MM.1S (cell line): ENCODE measurements around the gene KCNH4.

Experiments
- DNase-seq: peaks from one replicate; pipeline ENCODE4 v3.0.0-alpha.2; 2015
- H2AFZ ChIP-seq: fragments of 300-600 bp; sonication (generic); 2 replicates; pipeline ENCODE4 v1.6.0; 2016; ENCODE audit warnings: antibody characterized with exemption, low read length
- H3F3A ChIP-seq: fragments of 300-600 bp; sonication (generic); 2 replicates; pipeline ENCODE4 v1.6.1; 2016; ENCODE audit warnings: mild to moderate bottlenecking, antibody characterized with exemption, low read length, moderate library complexity, mixed read lengths; ENCODE audit not compliant: insufficient read depth
- H3K27ac ChIP-seq: fragments of 300-600 bp; sonication (generic); 2 replicates; pipeline ENCODE4 v1.5.1; 2016; ENCODE audit warnings: mild to moderate bottlenecking, low read length
- H3K27me3 ChIP-seq: fragments of 300-600 bp; sonication (generic); replicated peaks from 2 replicates; pipeline ENCODE4 v1.6.0; 2016; ENCODE audit warnings: low read length; ENCODE audit not compliant: insufficient read depth
- H3K36me3 ChIP-seq: fragments of 300-600 bp; sonication (generic); replicated peaks from 2 replicates; pipeline ENCODE4 v1.6.1; 2016; ENCODE audit warnings: mild to moderate bottlenecking, low read length, mixed read lengths; ENCODE audit not compliant: insufficient read depth
- H3K4me1 ChIP-seq: fragments of 300-600 bp; sonication (generic); 2 replicates; pipeline ENCODE4 v1.6.1; 2016; ENCODE audit warnings: low read length, mixed read lengths
- H3K4me2 ChIP-seq: fragments of 300-600 bp; sonication (generic); 2 replicates; pipeline ENCODE4 v1.6.0; 2016; ENCODE audit warnings: low read depth, low read length
- H3K4me3 ChIP-seq: fragments of 300-600 bp; sonication (generic); 2 replicates; pipeline ENCODE4 v1.5.1; 2016; ENCODE audit warnings: low read length, mixed read lengths
- H3K79me2 ChIP-seq: fragments of 300-600 bp; sonication (generic); 2 replicates; pipeline ENCODE4 v1.6.1; 2016; ENCODE audit warnings: mixed run types, low read length, mixed read lengths
- H3K9ac ChIP-seq: fragments of 300-600 bp; sonication (generic); 2 replicates; pipeline ENCODE4 v1.6.1; 2016; ENCODE audit warnings: low read length, mixed read lengths
- H3K9me2 ChIP-seq: fragments of 300-600 bp; sonication (generic); replicated peaks from 2 replicates; pipeline ENCODE4 v1.6.1; 2016; ENCODE audit warnings: mild to moderate bottlenecking, low read length, mixed read lengths; ENCODE audit not compliant: insufficient read depth
- H3K9me3 ChIP-seq: fragments of 300-600 bp; sonication (generic); replicated peaks from 2 replicates; pipeline ENCODE4 v1.6.1; 2016; ENCODE audit warnings: mild to moderate bottlenecking, low read length, mixed read lengths; ENCODE audit not compliant: insufficient read depth
- H4K20me1 ChIP-seq: fragments of 300-600 bp; sonication (generic); 2 replicates; pipeline ENCODE4 v1.6.1; 2016; ENCODE audit warnings: mild to moderate bottlenecking, low read length, moderate library complexity, mixed read lengths; ENCODE audit not compliant: insufficient read depth
- CTCF ChIP-seq: fragments of 300-600 bp; sonication (generic); IDR thresholded peaks from 2 replicates; pipeline ENCODE4 v1.5.1; 2016; ENCODE audit warnings: antibody characterized with exemption, low read length, mixed read lengths
- EZH2 ChIP-seq: fragments of 300-600 bp; sonication (generic); optimal IDR thresholded peaks from 2 replicates; pipeline ENCODE3; 2017; ENCODE audit warnings: low read depth, mild to moderate bottlenecking, antibody characterized with exemption, low read length, mixed read lengths
- EZH2phosphoT487 ChIP-seq: fragments of 300-600 bp; sonication (generic); IDR thresholded peaks from 2 replicates; pipeline ENCODE4 v1.6.1; 2018; ENCODE audit warnings: antibody characterized with exemption, low read length

KCNH4 gene

GRCh38 chr17:42165751-42166150, 15.2 kb downstream of the KCNH4 start:
- TF ChIP-seq EZH2 (no peak), CTCF (no peak), EZH2phosphoT487 (no peak)
- Histone ChIP-seq H3K36me3 (no peaks in the 10 kb centered on the region), H3K4me2 (no peak overlapping the region), H2AFZ (no peak overlapping the region), H4K20me1 (no peaks in the 10 kb centered on the region), H3K79me2 (no peaks in the 10 kb centered on the region), H3K9me2 (no peaks in the 10 kb centered on the region), H3K27me3 (no peaks in the 10 kb centered on the region), H3K27ac (no peak overlapping the region), H3K4me3 (no peak overlapping the region), H3K9ac (no peak overlapping the region), H3F3A (no peaks in the 10 kb centered on the region), H3K9me3 (no peaks in the 10 kb centered on the region), H3K4me1 (no peaks in the 10 kb centered on the region)
- no peak for DNase-seq

GRCh38 chr17:42163696-42164407, 17.1 kb downstream of the KCNH4 start:
- Histone ChIP-seq H3K36me3 (no peaks in the 10 kb centered on the region), H3K27ac (no peak overlapping the region), H3K4me1 (no peaks in the 10 kb centered on the region), H3K9ac (no peak overlapping the region), H4K20me1 (no peaks in the 10 kb centered on the region), H3F3A (no peaks in the 10 kb centered on the region), H3K9me2 (no peaks in the 10 kb centered on the region), H3K4me2 (no peak overlapping the region), H2AFZ (no peak overlapping the region), H3K9me3 (no peaks in the 10 kb centered on the region), H3K79me2 (no peaks in the 10 kb centered on the region), H3K27me3 (no peaks in the 10 kb centered on the region), H3K4me3 (no peak overlapping the region)
- no peak for DNase-seq
- TF ChIP-seq CTCF, result no peak
- no peak for TF ChIP-seq EZH2
- no peak for TF ChIP-seq EZH2phosphoT487

- Histone ChIP-seq H4K20me1 (no peaks in the 10 kb centered on the region), H3K36me3 (no peaks in the 10 kb centered on the region), H3K27ac (no peak overlapping the region), H3K4me1 (no peaks in the 10 kb centered on the region), H3F3A (no peaks in the 10 kb centered on the region), H2AFZ (0 out of 2 replicates have a peak overlapping the region, but pooled peaks have one; percentile 27), H3K4me3 (no peak overlapping the region), H3K9ac (no peak overlapping the region), H3K27me3 (no peaks in the 10 kb centered on the region), H3K9me3 (no peaks in the 10 kb centered on the region), H3K4me2 (no peak overlapping the region), H3K9me2 (no peaks in the 10 kb centered on the region), H3K79me2 (no peaks in the 10 kb centered on the region)
- no peak for DNase-seq
- TF ChIP-seq EZH2phosphoT487 (no peak), CTCF (peak; percentile 67)
These were observed 17.8 kb downstream of the KCNH4 start for GRCh38 chr17:42163113-42163512.
